Daoy (cell line): Measurements from ENCODE around the gene KLF6. TPM values are rescaled to one million over a fixed set of nuclear protein-coding genes. Genes with fewer than 3 reads are reported as not detected.
"Not testable (repeated sequence)": the region's sequence is repeated elsewhere in the genome, so short reads cannot be mapped to it uniquely, and the experiment has no call there.

Experiments used
- DNase-seq: peaks from one replicate; pipeline ENCODE4 v3.0.0-alpha.2; 2015; ENCODE audit warnings: low read depth
- total RNA-seq: library from RNA; depleted of rRNA; stranded (reverse); fragments of >200 nt; shearing (Covaris generic); gene quantifications from 2 replicates; pipeline ENCODE4 v1.2.3, GENCODE V29; 2014

The KLF6 gene
- total RNA-seq, 1 experiment from 2014 or later = 11.6 TPM

DNA sequence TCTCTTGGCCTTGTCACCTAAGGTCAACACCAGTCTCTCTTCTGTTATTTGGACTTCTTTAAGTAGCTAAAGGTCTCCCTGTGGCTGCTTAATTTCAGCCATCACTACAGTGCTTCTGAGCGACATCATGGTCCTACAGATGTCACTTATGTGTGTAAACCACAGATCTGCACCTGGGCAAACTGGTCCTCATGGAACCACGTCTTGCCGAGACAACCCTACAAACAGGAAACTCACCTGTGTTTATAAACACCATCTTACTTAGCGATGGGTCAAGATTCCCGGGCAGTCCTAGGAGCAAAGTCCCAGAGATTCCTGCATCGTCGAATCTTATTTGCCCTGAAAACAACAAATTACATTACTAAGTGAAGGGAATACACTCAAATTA, 27.8 kb downstream of the KLF6 start:
- DNase-seq = no peak

- no peak for DNase-seq
Observed at GRCh38 chr10:3756360-3756740, 28.7 kb downstream of the KLF6 start.

DNA sequence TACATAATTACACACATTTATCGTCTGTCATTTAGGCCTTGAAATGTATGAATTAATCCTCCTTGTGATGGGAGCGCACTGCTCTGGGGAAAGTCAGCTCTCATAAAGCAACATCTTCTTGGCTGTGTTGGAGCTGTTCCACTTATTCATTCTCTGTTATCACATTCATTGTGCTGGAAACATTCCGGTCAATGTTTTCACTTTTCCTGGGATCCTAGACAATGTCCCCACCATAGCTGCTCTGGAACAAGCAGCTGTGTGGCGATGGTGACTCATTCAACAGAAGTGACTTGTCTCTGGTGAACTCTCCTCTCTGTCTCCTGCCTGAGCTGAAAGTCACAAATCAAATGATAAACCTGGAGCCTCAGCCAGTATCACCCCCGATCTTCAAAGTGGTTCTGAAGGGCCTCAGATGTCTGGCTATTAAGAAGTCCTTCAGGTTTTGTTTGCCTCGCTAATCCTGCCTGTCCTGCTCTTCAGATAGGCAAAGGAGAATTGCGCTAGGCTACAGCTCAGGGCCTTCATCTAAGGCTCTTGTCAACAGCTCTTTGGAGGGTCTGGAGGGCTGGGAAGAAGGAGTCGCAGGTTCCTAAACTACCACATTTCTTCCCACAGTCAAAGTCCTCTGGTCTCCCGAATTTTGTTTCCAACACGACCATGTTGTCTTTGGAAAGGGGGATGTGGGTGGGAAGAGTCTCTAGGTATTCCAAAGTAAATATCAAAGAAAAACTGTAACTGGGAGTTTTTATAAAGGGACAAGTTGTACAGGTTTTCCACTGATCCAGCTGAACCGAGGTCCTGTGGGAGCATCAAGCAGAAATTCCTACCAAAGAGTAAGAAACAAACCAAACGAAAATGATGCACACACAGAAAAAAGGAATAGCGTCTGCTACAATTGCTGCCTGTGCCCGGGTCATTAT, 29.3 kb downstream of the KLF6 start:
- DNase-seq = peak; percentile 56

- peak; percentile 88 for DNase-seq
Observed at GRCh38 chr10:3754727-3755439, 30.1 kb downstream of the KLF6 start.

DNA sequence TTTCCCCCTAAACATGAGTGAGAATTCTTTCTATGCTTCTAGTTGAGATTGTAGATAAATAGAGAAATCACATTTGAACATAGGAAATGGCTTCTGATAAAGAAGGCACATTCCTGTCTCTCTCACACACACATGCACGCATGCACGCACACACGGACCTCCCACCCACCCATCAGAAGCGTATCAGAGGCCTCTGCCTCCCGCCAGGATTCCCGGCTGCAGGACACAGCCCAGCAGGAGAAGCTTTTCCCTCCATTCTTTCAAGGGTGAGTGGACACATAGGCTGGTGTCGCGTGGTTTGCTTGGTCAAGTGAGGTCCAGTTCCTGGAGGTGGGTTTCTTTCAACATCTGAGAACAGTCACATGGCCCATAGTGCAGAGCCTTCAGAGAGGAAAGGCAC, 34.2 kb downstream of the KLF6 start:
- DNase-seq = no peak

DNA sequence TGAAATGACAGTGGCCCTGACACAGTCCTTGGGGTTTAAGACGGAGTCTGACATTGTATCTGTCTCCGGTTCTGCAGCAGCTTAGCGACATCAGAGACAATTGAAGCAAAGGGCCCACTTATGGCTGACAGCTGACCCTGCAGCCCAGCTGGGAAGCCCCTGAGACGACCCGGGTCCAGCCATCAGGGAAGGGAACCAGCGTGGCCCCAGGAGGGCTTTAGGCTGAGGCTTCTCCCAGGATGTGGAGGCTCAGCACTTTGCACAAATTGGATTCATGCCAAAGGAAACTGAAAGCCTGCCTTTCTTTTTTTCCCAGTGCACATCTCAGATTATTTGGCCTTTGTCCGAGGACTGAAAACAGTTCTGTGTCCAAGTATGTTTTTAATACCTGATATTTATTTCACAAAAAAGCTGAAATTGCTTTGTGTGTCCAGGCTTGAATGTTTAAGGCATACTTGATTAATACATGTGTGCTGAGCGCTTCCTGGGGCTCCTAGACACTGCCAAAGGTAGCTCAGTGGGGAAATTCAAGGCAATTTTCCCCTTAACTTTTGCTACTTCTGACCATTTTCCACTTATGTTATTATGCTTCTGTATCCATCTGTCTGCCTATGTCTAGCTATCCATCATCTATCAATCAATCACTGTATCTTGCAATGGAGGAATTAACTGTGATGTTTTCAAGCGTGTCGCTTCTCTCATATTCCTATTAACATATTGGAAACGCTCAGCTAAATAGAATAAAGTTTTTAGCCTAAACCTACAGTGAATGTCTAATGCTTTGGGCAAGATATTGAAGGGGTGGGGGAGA, 34.8 kb downstream of the KLF6 start:
- DNase-seq = no peak

DNA sequence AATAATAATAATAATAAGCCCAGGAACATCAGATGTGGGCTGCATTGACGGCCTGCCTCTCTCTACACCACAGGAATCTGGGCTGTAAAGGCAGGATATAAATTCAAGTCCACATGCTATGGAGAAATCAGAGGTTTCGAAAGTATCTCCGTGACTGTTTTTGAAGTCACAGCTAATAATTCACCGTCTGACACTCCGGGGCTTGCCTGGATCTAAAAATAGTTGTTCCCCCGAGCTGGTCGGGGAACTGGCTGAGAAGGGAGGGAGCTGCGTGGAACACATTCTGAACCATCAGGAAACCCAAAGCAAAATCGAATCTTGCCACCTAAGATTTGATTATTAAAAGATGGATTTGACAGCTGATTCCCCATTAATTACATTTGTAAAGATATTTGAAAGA, 35.4 kb downstream of the KLF6 start:
- no peak for DNase-seq

- DNase-seq = no peak
Observed at GRCh38 chr10:3749011-3749410, 36.0 kb downstream of the KLF6 start.

DNA sequence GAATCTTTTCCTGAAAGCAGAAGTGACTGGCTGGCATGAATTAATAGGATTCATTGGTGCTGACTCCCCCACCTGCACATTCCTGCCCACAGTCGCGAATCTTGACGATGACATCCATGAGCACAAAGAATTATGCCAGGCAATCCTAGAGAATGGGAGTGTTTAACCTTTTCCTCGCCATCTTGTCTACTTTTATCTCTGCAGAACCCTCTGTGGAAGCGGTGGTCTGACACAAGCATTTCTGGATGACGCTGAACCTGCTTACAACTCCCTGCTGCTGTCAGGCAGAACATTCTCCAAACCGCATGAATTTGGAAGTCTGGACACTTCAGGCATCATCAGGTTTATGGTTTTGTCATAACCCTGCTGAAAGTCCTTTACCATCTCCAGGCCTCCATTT, 36.5 kb downstream of the KLF6 start:
- no peak for DNase-seq

GRCh38 chr10:3747984-3748383, 37.0 kb downstream of the KLF6 start:
- no peak for DNase-seq

DNA sequence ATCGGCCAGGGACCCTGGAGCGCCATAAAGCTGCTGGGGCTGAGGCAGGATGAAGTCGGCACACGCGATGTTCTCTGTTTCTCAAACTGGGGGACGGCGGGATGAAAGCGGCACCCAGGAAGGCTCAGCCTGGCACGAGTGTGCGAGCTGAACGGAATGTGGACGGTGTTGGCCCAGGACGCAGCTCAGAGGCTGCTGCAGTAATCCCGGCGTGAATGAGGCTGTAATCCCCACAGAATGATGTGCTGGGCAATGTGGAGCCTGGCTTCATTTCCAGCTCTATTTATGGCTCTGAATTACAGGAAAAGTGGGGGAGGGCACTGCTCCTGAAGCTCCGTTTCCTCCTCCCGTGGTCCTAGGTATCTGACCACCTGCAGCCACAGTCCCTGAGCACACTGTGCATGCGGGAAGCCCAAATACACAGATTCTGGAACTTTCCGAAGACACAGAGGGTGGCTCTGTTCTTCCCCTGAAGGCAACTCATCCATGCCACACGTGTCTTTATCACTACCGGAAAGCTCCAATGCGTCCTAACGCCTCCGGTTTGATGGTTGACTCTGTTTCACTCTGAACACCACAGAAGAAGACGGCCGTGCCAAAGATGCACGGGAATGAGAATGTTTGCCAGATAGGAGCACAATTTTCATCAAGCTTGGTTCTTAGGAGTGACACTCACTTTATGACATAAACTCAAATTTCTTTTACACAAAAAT, 37.6 kb downstream of the KLF6 start:
- no peak for DNase-seq

DNA sequence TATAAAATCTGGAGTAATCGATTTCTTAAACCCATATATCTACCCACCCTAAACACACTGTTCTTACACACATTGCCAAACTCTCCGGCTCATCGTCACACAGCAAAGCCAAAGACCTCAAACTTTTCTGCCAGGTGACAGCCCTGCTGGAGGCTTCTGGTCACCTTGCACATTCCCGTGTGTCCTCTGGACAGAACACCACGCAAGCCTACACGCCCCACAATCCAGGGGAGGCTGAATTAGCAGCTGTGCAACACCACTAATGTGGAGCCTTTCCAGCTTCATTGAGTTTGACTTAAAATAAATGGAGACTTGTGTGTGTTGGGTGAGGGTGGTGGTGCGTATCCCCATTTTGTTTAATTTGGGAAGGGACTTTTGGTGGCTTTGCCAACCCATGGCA, 38.4 kb downstream of the KLF6 start:
- no peak for DNase-seq

DNA sequence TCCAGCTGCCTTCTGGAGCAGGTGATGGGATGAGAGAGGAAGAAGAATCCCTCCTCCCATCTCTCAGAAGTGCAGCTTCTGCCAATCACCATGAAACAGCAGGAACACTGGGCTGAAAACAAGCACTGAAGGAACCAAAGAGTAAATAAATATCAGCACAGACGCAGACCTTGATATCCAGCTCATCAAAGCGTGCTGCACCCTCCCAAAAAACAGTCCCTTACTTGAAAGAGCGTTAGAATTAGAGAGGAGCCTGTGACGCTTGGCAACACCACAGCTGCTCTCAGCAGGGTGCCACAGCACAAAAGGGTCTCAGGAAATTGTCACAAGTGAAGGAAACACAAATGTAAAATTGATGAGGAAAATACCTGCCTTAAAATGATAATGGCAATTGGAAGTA, 39.5 kb downstream of the KLF6 start:
- DNase-seq = no peak

- DNase-seq = no peak
Observed at GRCh38 chr10:3741688-3742461, 43.1 kb downstream of the KLF6 start.

DNA sequence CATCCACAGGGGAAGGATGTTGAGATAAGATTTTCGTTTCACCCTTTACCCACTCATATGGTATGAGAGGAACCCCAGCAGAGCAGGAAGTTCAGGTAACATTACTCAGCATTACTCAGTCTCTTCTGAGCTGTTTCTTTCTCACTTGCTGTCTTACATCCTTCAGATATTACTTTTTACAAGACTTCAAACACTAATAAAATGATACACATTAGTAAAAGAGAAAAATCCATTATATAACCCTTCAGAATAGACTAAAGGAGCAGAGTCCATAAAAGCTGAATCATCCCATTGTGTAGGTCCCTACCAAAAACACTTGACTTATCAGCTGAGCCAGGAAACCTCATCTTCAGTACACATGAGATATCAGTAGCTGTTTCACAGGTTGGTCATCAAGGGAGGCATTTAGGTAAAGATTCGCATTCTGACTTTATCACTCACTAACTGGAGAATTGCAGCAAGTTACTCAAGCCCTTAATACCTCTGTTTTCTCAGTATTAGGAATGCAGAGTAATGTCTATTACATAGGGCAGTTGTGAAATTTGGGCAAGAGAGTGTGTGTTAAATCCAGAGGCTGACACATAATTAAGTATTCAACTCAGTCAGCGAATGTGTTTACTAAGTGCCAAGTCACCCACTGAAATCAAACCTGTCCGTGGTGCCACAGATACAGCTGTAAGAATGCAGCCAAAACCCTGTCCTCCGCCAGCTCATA, 44.7 kb downstream of the KLF6 start:
- peak; percentile 83 for DNase-seq

DNA sequence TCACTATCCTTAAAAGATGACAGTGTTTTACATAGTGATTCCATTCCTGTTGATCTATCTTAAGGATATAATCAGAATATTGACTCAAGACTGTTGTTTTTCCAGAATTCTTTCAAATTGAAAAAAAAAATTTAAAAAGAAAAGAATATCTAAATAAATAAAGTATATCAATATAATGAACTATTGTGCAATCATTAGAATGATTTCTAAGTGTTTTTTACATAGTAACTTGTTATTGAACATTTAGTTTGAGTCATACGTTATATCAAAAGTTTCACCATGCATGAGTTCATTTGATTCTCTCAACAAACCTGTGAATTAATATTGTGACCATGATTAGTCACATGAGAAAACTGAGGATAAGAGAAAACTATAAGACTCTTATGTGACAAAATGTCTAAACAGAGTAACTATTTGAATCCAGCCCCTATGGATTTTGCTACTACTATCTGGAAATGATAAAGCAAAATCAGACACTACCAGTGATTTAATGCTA, 46.1 kb downstream of the KLF6 start:
- no peak for DNase-seq

DNA sequence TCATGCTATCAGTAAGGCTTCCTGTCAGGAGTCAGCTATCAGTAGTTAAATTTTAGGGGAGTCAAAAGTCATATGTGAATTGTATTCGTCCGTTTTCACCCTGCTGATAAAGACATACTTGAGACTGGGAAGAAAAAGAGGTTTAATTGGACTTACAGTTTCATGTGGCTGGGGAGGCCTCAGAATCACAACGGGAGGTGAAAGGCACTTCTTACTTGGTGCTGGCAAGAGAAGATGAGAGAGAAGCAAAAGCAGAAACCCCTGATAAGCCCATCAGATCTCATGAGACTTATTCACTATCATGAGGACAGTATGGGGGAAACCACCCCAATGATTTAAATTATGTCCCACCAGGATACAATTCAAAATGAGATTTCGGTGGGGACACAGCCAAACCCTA, 47.1 kb downstream of the KLF6 start:
- no peak for DNase-seq

- DNase-seq = no peak
Observed at GRCh38 chr10:3735175-3735574, 49.8 kb downstream of the KLF6 start.

DNA sequence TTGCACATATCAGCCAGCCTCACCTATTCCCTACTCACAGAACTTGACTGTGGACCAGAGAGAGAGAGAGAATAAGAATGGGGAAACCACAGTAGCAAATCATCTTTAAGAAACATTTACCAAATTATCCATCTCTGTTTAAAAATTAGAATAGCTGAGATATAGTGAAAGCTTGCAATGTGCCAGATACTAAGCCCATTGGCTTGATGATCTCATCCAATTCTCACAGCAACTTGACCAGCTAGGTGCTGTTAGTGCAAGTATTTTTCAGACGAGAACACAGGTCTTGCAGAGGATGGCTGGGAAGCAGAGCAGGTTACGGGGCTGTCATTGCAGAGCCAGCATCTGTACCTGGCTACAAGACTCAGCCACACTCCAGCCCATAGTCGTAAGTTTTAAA, 50.9 kb downstream of the KLF6 start:
- DNase-seq = no peak

GRCh38 chr10:3732183-3732582, 52.8 kb downstream of the KLF6 start:
- DNase-seq = not testable (repeated sequence)
